ENCODE data around the gene PA2G4. TPM values are rescaled to one million over a fixed set of nuclear protein-coding genes. Genes with fewer than 3 reads are reported as not detected.

Gene PA2G4
- total RNA-seq, 1 donor from 2014 or later, result 32.3 TPM

Other genes starting within 250 kb of the PA2G4 start
- gene PYM1, start 176.7 kb upstream of the PA2G4 start, total RNA-seq, result 16.5 TPM
- 4.9 TPM for gene DGKA, start 173.4 kb upstream of the PA2G4 start, total RNA-seq
- gene PMEL, start 138.5 kb upstream of the PA2G4 start, total RNA-seq, result 5.4 TPM
- gene CDK2, start 137.7 kb upstream of the PA2G4 start, total RNA-seq, result 11.0 TPM
- 46.5 TPM for gene RAB5B, start 130.5 kb upstream of the PA2G4 start, total RNA-seq
- gene SUOX, start 107.3 kb upstream of the PA2G4 start, total RNA-seq, result 56.1 TPM
- gene IKZF4, start 83.5 kb upstream of the PA2G4 start, total RNA-seq, result 2.3 TPM
- gene RPS26, start 62.6 kb upstream of the PA2G4 start, total RNA-seq, result 31.2 TPM
- gene ERBB3, start 24.4 kb upstream of the PA2G4 start, total RNA-seq, result 93.2 TPM
- gene RPL41, start 12.1 kb downstream of the PA2G4 start, total RNA-seq, result 1,359 TPM
- gene ZC3H10, start 13.7 kb downstream of the PA2G4 start, total RNA-seq, result 4.6 TPM
- 62.2 TPM for gene ESYT1, start 23.7 kb downstream of the PA2G4 start, total RNA-seq
- gene MYL6B, start 48.0 kb downstream of the PA2G4 start, total RNA-seq, result 6.5 TPM
- gene MYL6, start 53.8 kb downstream of the PA2G4 start, total RNA-seq, result 376 TPM
- gene SMARCC2, start 84.9 kb downstream of the PA2G4 start, total RNA-seq, result 27.6 TPM
- gene RNF41, start 117.4 kb downstream of the PA2G4 start, total RNA-seq, result 13.2 TPM
- gene NABP2, start 119.8 kb downstream of the PA2G4 start, total RNA-seq, result 16.0 TPM
- gene SLC39A5, start 125.5 kb downstream of the PA2G4 start, total RNA-seq, result 227 TPM
- gene ANKRD52, start 153.8 kb downstream of the PA2G4 start, total RNA-seq, result 12.9 TPM
- 24.8 TPM for gene COQ10A, start 162.4 kb downstream of the PA2G4 start, total RNA-seq
- gene CS, start 195.8 kb downstream of the PA2G4 start, total RNA-seq, result 67.4 TPM
- gene CNPY2, start 211.4 kb downstream of the PA2G4 start, total RNA-seq, result 93.3 TPM
- 86.0 TPM for gene PAN2, start 229.4 kb downstream of the PA2G4 start, total RNA-seq
- gene IL23A, start 234.3 kb downstream of the PA2G4 start, total RNA-seq, result 0.43 TPM